22Rv1 (cell line): ENCODE measurements around the gene SHMT2.

Experiments
- ZFX ChIP-seq: fragments of 450-650 bp; IDR thresholded peaks from 2 replicates; pipeline ENCODE4 v1.6.1; 2017; ENCODE audit warnings: antibody characterized with exemption, borderline replicate concordance
- TF ChIP-seq, protein P1 (sequence below): fragments of 450-650 bp; IDR thresholded peaks from 2 replicates; pipeline ENCODE4 v1.5.1; 2017; ENCODE audit warnings: mild to moderate bottlenecking

DNA sequence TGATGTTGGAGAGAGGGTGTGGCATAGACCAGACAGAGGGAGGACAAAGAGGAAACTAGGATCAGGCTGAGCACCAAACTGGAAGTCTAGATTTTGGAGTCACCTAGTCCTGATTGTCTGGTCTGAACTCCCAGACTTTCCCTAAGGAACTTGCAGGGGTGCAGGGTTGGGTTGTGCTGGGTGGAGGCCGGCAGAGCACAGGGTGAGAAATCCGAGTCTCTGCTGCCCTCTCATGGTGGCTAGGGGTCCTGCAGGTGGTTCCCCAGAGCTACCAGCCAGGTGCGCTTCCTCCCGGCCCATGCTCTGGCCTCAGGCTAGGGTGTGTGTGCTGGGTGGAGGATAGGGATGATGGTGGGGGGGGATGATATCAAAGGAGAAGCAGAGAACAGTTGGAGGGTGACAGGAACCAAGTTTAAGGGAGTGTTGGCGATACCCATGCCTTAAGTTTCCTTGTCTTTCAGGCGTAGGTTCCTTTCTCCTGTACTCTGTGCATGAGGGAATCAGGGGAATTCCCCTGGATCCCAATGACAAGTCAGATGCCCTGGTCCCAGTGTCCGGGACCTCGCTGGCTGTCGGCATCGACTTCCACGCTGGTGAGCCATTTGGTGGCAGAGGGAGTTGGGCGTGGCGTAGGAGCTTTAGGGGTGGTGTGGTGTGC is 46.5 kb upstream of the SHMT2 start:
- TF ChIP-seq, protein P1, sequence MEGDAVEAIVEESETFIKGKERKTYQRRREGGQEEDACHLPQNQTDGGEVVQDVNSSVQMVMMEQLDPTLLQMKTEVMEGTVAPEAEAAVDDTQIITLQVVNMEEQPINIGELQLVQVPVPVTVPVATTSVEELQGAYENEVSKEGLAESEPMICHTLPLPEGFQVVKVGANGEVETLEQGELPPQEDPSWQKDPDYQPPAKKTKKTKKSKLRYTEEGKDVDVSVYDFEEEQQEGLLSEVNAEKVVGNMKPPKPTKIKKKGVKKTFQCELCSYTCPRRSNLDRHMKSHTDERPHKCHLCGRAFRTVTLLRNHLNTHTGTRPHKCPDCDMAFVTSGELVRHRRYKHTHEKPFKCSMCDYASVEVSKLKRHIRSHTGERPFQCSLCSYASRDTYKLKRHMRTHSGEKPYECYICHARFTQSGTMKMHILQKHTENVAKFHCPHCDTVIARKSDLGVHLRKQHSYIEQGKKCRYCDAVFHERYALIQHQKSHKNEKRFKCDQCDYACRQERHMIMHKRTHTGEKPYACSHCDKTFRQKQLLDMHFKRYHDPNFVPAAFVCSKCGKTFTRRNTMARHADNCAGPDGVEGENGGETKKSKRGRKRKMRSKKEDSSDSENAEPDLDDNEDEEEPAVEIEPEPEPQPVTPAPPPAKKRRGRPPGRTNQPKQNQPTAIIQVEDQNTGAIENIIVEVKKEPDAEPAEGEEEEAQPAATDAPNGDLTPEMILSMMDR: peak; percentile 98
- TF ChIP-seq ZFX: no peak
